DMS114 treated with DMSO at 0.1 percent for 48 hours (cell line): Measurements from ENCODE around the gene ZNF75A.
"Not testable (repeated sequence)": the region's sequence is repeated elsewhere in the genome, so short reads cannot be mapped to it uniquely, and the experiment has no call there.

Experiments
- DNase-seq: peaks from one replicate; lab custom pipeline; 2025; ENCODE audit not compliant: unreplicated experiment; lab: John Stamatoyannopoulos, UW

ZNF75A gene

DNA sequence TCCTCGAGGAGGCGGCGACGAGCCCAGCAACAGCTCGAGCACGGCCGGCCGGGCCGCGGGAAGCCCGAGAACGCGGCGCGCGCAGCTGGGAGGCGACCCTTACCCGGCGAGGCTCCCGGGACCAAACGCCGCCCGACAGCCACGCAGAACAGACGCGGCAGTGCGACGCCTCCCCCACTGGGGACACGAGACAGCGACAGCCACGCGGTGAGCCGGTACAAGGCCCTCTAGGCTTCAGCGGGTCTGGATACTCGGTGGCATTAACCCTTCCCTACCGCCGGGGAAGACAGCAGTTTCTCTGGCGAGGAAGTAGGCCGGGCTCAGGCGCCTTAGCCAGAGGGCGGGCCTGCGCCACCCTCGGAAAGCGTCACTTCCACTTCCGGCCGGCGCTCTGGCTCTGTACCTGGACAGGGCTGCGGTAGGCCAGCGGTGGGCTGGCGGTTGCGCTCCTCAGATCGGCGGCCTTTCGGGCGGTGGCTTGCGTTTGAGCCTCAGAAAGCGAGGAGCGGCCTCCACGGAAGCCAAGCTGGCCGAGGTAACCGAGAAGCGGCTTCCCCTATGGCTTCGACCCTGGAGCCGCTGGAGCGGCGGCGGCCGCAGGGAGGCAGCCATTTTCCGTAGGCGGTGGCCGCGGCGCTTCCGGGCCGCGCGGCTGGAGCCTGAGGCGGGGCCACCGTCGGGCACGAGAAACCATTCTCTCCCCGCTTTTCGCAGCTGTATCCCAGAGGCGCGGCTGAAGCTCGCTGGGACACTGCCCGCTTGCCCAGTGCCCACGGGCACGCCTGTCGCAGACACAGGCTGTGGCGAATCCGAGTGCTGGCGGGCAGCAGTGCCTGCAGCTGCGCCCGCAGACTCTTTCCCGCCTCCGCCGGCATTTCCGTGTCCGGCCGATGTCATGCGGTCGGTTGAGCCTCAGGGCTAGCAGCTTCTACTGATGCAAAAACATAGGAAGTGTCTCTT, at the start of gene ZNF75A, which contains the start of gene TIGD7:
TSS of gene ZNF75A (plus strand) at position 389 of the 960 bp plus-strand sequence. CDS start 2,932 bp downstream, outside the sequence.
TSS of gene TIGD7 (minus strand) at position 322 of the 960 bp plus-strand sequence. CDS start 4,816 bp downstream, outside the sequence.
- DNase-seq: peak; percentile 76

DNA sequence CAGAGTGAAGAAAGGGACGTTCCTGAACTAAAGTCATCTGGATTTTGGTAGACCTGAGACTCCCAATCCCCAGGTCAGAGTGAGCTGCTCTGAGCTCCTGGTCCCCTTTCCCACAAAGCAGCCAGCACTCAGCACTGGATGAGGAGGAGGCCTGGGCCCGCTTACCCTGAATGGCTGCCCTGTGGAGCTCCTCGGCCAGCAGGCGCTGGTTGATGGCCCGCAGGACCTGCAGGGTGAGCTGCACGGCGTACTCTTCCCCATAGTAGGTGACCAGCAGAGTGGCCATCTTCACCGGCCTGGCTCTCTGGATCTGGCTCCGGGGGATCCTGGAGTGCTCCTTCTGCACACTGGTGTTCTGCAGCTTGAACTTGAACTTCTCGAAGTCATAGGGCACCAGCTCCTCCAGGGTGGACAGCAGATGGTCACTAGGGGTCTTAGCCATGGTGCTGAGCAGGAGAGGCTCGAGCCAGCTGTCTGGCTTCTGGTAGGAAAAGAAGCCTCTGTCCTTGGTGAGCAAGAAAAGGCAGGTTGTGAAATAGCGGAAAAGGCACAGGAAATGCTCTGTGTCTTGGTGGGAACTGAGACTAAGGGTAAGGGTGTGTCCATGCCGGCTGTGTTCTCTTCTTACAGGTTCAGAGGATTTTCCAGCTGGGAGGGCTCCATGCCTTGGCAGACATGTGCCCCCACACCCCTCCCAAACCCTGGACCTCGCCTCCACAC, 49.0 kb upstream of the ZNF75A start, which contains the start of gene MEFV:
TSS of gene MEFV (minus strand) at position 488 of the 720 bp plus-strand sequence. CDS start at position 442, 46 bp downstream.
- no peak for DNase-seq

DNA sequence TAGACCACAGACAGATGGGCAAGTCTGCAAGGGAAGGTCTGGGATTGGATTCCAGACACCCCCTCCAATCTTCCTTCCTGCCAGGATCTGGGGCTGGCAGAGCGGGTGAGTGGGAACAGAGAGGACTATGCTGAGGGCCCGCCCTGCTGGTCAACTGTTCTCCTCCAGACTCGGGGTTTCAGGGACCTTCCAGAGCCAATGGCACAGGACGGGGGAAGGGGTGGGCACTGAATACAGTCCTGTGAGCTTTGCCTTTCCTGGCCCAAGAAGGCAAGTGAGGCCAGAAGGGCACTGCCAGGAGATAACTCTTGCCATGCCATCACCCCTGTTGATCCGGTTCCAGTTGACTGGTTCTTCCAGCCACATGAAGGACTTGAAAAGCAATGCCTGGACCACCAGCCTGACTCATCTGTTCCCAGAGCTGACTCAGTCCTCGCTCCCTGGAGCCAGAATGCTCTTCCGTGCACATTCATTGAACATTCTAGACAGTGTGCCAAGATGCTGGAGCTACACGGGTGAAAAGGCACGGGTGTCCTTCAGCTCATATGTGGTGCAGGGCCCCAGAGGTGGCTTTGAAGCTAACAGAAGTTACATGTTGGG, 48.3 kb upstream of the ZNF75A start:
- DNase-seq: no peak

DNA sequence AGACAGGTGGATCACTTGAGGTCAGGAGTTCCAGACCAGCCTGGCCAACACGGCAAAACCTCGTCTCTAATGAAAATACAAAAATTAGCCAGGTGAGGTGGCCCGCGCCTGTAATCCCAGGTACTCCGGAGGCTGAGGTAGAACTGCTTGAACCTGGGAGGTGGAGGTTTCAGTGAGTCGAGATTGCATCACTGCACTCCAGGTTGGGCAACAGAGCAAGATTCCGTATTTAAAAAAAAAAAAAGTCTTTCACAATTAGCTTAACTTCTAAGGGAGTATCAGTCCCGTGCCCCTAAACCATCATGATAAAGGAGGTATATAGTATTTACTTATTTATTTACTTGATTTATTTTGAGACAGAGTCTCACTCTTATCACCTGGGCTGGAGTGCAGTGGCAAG, 45.5 kb upstream of the ZNF75A start:
- DNase-seq: no peak

DNA sequence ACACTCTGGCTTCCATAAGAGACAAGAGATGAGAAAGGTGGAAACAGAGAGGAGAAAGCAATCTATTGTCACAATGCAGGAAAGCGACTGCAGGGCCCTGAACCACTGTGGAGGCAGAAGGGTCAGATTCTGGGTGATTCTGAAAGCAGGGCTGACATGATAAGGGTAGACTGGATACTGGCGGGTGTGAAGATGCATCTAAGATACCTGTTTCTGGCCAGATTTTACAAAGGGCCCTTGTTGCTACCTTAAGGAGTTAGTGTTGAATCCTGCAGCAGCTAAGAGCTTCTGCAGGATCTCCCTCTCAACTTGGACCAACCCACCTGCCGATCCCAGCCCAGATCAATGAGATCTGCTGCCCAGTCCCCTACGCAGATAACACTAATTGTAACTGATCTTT, 42.8 kb upstream of the ZNF75A start:
- DNase-seq: no peak

DNA sequence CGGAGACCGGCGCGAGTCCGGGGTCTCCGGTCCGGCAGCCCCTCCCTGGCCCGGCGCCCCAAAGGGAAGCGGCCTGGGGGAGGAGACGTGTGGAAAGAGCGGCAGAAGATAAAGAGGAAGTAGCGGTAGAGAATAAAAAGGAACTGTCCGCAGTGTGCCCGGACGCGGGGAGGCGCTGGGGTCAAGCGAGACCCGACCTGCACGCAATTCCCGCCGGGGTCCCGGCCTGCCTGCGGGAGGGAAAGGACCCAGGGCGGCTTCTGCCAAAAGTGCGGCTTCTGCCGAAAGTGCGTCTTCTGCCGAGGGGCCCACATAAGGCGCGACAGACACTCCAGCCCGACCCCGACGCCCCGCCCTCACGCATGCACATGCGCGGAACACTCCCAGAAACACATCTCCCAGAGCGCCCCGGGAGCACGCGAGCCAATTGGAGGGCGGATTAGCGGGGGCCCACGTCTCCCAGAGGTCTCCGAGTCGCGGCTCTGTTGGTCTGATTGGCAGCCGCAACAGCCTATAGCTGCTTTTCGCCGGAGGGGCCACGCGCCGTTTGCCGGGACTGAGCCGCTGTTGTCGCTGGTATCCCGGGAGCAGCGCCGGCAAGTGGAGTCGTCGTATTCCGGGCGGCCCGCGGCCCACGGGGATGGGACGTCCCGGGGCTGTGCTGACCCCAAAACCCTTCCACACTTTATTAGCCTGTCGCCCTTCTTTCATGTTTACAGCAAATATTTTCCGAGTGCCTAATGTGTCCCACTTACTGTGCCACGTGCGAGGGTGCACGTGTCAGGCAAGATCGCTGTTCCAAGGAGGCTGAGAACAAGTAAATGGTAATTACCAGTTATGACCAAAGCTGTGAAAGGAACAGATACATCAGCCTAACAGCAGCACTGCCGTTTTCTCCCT, 40.9 kb upstream of the ZNF75A start:
- peak; percentile 92 for DNase-seq

DNA sequence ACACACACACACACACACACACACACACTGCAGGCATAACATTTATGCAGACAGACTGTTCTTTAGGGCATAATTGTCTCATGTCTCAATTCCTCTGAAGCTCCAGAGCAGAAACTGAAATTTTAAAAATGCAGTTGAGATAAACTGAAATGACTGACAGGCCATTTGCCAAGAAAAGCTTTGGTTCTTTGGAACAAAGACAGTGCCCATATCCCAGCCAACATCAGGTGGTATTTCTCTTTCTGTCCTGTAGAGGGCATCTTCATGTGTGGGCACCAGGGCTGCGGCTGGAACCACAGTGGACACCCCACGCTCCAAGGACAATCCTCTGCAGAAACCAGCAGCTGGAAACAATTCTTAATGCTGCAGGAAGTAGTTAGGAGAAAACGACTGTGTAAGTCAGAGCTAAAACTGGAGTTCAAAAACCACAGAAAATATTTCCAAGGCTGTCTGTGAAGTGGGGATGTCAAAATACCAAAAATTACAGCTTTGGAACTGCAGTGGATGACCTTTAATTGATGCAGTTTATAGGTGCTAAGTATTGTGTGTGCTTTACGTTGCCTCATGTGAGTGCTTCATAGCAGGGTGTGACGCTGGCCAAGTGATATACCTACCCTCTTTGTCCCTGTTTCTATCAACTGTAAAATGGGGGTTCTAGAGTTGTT, 38.3 kb upstream of the ZNF75A start:
- DNase-seq: peak; percentile 27

DNA sequence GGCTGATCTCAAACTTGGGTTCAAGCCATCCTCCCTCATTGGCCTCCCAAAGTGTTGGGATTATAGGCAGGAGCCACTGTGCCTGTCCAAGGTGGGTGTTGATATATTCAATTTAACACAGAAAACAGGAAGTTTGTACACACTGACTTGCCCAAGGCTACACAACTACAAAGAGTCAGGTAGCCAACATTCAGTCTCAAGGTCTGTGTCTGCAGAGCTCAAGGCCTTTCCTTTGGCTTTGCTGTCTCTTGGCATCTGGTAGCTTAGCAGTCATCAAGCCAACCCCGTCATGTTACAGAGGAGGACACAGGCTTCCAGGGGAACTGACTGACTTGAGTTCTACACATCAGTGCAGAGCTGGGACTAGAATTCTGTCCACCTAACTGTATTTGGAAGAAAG, 37.0 kb upstream of the ZNF75A start:
- no peak for DNase-seq

DNA sequence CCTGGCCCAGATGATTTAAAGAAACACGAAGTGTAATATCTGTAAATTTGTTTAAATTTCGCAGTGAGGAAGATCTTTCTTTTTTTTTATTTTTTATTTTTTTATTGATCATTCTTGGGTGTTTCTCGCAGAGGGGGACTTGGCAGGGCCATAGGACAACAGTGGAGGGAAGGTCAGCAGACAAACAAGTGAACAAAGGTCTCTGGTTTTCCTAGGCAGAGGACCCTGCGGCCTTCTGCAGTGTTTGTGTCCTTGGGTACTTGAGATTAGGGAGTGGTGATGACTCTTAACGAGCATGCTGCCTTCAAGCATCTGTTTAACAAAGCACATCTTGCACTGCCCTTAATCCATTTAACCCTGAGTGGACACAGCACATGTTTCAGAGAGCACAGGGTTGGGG, 34.6 kb upstream of the ZNF75A start:
- not testable (repeated sequence) for DNase-seq

DNA sequence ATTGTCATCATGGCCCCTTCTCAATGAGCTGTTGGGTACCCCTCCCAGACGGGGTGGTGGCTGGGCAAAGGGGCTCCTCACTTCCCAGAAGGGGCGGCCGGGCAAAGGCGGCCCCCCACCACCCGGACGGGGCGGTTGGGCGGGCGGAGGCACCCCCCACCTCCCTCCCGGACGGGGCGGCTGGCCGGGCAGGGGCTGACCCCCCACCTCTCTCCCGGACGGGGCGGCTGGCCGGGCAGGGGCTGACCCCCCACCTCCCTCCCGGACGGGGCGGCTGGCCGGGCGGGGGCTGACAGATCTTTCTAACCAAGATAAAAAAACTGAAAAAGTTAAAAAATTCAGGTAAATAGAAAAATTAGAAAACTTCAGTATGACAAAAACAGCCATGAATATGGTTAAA, 34.0 kb upstream of the ZNF75A start:
- DNase-seq: not testable (repeated sequence)

DNA sequence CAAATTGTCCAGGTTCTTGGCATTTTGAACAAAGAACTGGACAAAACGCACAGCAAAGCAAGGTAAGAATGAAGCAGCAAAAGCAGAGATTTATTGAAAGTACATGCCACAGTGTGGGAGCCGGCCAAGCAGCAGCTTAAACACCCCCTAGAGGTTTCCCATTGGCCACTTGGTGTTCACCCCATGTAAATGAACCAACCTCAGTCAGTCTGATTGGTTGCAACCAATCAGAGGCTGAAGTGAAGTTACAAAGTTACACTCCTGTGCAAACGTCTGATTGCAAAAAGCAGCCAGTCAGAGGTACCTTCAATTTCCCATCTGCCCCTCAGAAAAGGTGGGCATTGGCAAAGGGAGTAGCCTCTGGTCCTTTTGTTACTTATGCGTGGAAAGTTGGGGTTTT, 30.8 kb upstream of the ZNF75A start:
- DNase-seq: no peak

DNA sequence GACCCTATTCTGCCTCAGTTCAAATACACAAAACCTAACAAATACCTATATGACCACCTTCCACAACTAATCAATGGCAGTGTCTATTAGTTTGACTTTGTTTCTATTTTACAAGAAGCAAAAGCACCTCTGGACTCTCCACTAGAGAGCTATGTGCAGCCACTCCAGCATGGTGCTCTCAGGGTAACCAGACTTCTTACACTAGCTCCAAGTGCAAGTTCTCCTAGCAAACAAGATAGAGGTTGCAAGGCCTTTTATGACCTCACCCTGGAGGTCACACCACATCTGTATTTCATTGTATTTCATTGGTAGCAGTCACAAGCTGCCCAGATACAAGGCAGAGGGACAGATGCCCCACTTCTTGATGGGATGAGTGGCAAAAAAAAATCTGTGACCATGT, 30.4 kb upstream of the ZNF75A start:
- no peak for DNase-seq

DNA sequence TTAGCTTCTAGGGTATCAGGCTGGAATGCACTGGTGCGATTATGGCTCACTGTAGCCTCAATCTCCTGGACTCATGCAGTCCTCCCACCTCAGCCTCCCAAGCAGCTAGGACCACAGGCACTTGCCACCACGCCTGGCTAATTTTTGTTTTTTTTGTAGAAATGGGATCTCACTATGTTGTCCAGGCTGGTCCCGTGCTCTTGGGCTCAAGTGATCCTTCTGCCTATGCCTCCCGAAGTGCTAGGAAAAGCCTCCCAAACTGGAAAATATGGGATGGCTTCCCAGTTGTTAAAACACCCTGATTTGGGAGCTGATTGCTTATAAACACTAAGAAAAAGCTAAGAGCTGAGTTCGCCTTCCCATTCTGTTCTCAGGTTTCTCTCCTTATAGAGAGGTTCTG, 28.6 kb upstream of the ZNF75A start:
- DNase-seq: no peak

DNA sequence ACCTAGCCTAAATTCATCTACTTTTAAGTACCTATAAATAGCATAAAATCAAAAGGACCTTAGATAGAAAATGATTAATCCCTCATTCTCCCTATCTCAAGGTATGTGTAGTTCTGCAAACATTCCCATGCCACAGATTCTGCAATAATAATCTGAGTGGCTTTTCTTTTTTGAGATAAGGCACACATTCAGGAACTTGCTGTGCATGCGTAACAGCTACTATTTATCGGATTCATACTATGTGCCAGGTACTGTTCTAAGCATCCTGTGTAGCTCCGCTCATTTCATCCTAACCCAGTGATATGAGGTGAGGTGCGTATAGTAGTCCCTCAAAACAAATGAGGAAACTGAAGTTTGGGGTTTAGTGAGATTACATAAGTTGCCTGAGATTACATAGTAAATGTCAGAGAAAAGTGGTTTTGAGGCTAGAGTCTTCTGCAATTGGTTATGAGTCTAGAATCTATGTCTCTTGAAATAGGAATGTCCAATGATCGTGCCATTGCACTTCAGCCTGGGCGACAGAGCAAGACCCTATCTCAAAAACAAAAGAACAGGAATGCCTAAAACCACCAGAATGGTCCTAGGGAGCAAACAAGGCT, 24.0 kb upstream of the ZNF75A start:
- DNase-seq: no peak

DNA sequence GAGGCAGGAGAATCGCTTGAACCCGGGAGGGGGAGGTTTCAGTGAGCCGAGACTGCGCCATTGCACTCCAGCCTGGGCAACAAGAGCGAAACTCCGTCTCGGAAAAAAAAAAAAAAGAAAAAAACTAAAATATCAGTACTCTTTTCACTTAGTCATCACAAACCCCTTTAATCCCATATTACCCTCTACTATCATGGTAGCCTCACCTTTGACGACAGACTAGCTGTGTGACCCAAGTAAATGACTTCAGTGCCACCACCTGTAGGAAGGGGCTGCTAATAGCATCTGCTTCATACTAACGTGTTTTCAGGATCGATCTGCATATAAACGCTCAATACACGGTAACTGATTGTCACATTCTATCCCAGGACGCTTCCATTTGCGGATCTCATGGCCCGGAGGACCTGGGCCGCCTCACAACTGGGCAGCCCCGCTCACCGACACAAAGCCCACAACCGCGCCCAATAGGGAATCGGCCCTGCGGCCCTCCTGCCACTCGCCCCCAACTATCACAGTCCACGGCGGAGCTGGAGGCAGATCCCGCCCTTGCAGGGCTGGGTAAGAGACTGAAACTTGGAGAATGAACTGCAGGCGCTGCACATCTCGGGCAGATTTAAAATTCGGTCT, 23.1 kb upstream of the ZNF75A start:
- DNase-seq: peak; percentile 70

DNA sequence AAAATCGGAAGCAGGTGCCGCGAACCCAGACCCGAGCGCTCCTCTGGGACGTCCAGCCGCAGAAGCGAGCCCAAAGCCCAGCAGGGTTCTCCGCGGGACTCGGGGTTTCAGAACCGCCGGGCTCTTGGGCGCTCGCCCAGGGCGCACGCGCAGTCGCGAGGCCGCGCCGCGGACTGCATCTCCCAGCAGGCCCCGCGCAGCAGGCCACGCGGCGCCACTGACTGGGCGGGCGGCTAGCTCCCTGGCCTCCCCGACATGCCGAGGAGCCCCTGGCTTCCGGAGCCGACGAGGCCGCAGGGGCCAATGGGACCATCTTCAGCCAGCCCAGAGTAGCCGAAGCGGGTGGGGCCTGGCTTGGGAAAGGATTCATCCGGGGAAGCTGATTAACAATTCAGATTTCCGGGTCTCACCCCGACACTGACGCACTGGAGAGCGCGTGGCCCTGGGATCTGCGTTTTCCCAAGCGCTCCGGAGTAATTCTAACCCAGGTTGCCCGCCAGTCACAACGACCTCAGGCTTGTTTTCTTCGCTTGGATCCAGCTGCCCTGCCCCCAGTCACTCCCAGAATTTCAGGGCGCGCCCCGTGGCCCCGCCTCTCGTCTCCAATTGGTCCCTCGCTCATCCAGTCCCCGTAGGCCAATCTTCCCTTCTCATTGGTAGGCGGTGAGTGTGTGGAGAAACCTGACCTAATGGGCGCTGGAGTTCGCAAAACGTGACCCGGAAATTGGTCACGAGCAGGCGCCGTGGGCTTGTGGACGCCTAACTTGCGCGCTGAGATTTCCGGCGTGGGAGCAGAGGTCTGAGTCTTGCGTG, 22.4 kb upstream of the ZNF75A start, which contains the start of gene ZNF263:
TSS of gene ZNF263 (plus strand) at position 762 of the 813 bp plus-strand sequence. CDS start 328 bp downstream, outside the sequence.
- peak; percentile 95 for DNase-seq

DNA sequence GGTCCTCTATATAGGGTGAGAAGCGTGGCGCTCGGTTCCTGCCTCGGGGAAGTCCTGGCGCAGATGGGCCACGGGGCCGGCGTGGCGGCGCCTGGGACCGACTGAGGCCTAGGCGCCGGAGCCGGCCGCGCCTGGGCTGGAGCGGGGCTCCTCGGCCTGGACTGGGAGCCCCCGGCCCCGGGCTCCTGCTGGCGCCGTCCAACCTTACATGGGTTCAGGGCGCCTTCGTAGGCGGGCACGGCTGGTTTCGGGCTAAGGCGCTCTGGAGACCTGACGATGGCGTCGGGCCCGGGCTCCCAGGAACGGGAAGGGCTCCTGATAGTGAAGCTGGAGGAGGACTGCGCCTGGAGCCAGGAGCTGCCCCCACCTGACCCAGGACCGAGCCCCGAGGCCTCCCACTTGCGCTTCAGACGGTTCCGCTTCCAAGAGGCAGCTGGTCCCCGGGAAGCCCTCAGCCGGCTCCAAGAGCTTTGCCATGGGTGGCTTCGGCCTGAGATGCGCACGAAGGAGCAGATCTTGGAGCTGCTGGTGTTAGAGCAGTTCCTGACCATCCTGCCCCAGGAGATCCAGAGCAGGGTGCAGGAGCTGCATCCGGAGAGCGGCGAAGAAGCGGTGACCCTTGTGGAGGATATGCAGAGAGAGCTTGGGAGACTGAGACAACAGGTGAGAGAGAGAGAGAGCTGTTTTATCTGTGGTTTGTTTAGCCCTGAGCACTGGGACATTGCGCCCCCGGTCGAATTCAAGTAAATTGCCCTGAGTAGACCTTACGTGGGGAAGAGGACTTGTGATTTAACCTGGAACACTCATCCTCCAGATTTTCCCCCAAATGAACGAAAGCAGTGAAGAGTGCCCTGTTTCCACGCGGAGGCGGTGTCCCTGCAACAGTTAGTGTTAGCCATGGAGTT, 21.5 kb upstream of the ZNF75A start:
- DNase-seq: no peak
